GM18526 (cell line): ENCODE data around the gene TRPM4.

Experiments used
- POLR2A ChIP-seq: IDR thresholded peaks from 3 replicates; pipeline ENCODE4 v1.6.1; 2011; ENCODE audit not compliant: insufficient read length; ENCODE audit errors: extremely low read depth

Gene TRPM4

GRCh38 chr19:49120325-49120683 is 37.3 kb upstream of the TRPM4 start:
- no peak for TF ChIP-seq POLR2A

- no peak for TF ChIP-seq POLR2A
These were observed 36.7 kb upstream of the TRPM4 start for GRCh38 chr19:49120868-49121267.

- no peak for TF ChIP-seq POLR2A
These were observed 32.4 kb upstream of the TRPM4 start for GRCh38 chr19:49125025-49125731.

GRCh38 chr19:49126575-49126974 is 31.0 kb upstream of the TRPM4 start:
- TF ChIP-seq POLR2A: no peak

- peak; percentile 39 for TF ChIP-seq POLR2A
These were observed 29.7 kb upstream of the TRPM4 start for GRCh38 chr19:49127674-49128544.

GRCh38 chr19:49128545-49129237 is 28.9 kb upstream of the TRPM4 start:
- no peak for TF ChIP-seq POLR2A

GRCh38 chr19:49129238-49129583 is 28.4 kb upstream of the TRPM4 start:
- no peak for TF ChIP-seq POLR2A

GRCh38 chr19:49130325-49130724 is 27.3 kb upstream of the TRPM4 start:
- TF ChIP-seq POLR2A: no peak

- TF ChIP-seq POLR2A: no peak
These were observed 24.5 kb upstream of the TRPM4 start for GRCh38 chr19:49132974-49133609.

GRCh38 chr19:49133621-49134454 is 23.8 kb upstream of the TRPM4 start:
- no peak for TF ChIP-seq POLR2A

- no peak for TF ChIP-seq POLR2A
These were observed 21.9 kb upstream of the TRPM4 start for GRCh38 chr19:49135686-49136085.

GRCh38 chr19:49136771-49137171 is 20.8 kb upstream of the TRPM4 start:
- TF ChIP-seq POLR2A: no peak

- TF ChIP-seq POLR2A: no peak
These were observed 16.6 kb upstream of the TRPM4 start for GRCh38 chr19:49140951-49141350.

GRCh38 chr19:49141352-49141751 is 16.2 kb upstream of the TRPM4 start:
- no peak for TF ChIP-seq POLR2A
